Skeletal muscle tissue (tissue), 4 donors: ENCODE measurements around the gene CYLD. TPM values are rescaled to one million over a fixed set of nuclear protein-coding genes. Genes with fewer than 3 reads are reported as not detected.

Experiments used
- H3K27ac ChIP-seq: one replicate; pipeline ENCODE4 v1.7.0; 2013; ENCODE audit warnings: mild to moderate bottlenecking, low read depth, low read length, inconsistent platforms
- H3K27me3 ChIP-seq, 3 donors: one replicate each; pipeline ENCODE4 v1.7.0; 2013; ENCODE audit warnings: low read length in 3 of 3; ENCODE audit not compliant: control insufficient read depth in 3 of 3, insufficient read depth in 3 of 3
- H3K36me3 ChIP-seq, 3 donors: one replicate each; pipeline ENCODE4 v1.7.0; 2013; ENCODE audit warnings: low read length in 3 of 3; ENCODE audit not compliant: control insufficient read depth in 3 of 3, insufficient read depth in 3 of 3
- H3K4me1 ChIP-seq, 3 donors: one replicate each; pipeline ENCODE4 v1.7.0; 2013; ENCODE audit warnings: low read length in 3 of 3, mild to moderate bottlenecking in 3 of 3; ENCODE audit not compliant: control insufficient read depth in 3 of 3, insufficient read depth in 3 of 3
- H3K4me3 ChIP-seq, 3 donors: one replicate each; pipeline ENCODE4 v1.7.0; 2013; ENCODE audit warnings: low read length in 3 of 3
- H3K9ac ChIP-seq, 3 donors: one replicate each; pipeline ENCODE4 v1.7.0; 2013; ENCODE audit warnings: low read length in 3 of 3, mild to moderate bottlenecking in 3 of 3, moderate library complexity in 2 of 3, low read depth in 1 of 3
- H3K9me3 ChIP-seq, 3 donors: one replicate each; pipeline ENCODE4 v1.7.0; 2013; ENCODE audit warnings: low read length in 3 of 3; ENCODE audit not compliant: control insufficient read depth in 3 of 3
- total RNA-seq: library from RNA; depleted of rRNA; stranded (reverse); fragments of >200 nt; gene quantifications from one replicate; pipeline ENCODE4 v1.2.3, GENCODE V29; 2014
- donor health status: Osteomylitis.

Gene CYLD
- total RNA-seq, 1 donor from 2014 or later = 32.4 TPM

GRCh38 chr16:50812046-50812445, 70.2 kb downstream of the CYLD start:
- peaks cover 0 to 2% (median 0%) of the 10 kb centered on the region in 3 donors for H3K27me3 ChIP-seq
- no peak overlapping the region for H3K4me3 ChIP-seq
- H3K4me1 ChIP-seq = no peaks in the 10 kb centered on the region
- no peak overlapping the region for H3K9ac ChIP-seq
- no peaks in the 10 kb centered on the region for H3K9me3 ChIP-seq
- no peaks in the 10 kb centered on the region for H3K36me3 ChIP-seq
- H3K27ac ChIP-seq = no peak overlapping the region

GRCh38 chr16:50812876-50813466, 71.1 kb downstream of the CYLD start:
- Histone ChIP-seq H3K4me1 (no peaks in the 10 kb centered on the region), H3K27me3 (peaks cover 0 to 2% (median 0%) of the 10 kb centered on the region in 3 donors), H3K27ac (no peak overlapping the region), H3K9ac (no peak overlapping the region), H3K36me3 (no peaks in the 10 kb centered on the region), H3K4me3 (no peak overlapping the region), H3K9me3 (no peaks in the 10 kb centered on the region)

GRCh38 chr16:50814052-50814451, 72.2 kb downstream of the CYLD start:
- Histone ChIP-seq H3K4me3 (no peak overlapping the region), H3K36me3 (no peaks in the 10 kb centered on the region), H3K9ac (no peak overlapping the region), H3K4me1 (no peaks in the 10 kb centered on the region), H3K9me3 (no peaks in the 10 kb centered on the region), H3K27me3 (peaks cover 0 to 2% (median 0%) of the 10 kb centered on the region in 3 donors), H3K27ac (no peak overlapping the region)

- H3K27ac ChIP-seq = no peak overlapping the region
- peaks cover 0 to 2% (median 0%) of the 10 kb centered on the region in 3 donors for H3K27me3 ChIP-seq
- H3K9ac ChIP-seq = no peak overlapping the region
- no peak overlapping the region for H3K4me3 ChIP-seq
- no peaks in the 10 kb centered on the region for H3K4me1 ChIP-seq
- H3K36me3 ChIP-seq = no peaks in the 10 kb centered on the region
- no peaks in the 10 kb centered on the region for H3K9me3 ChIP-seq
Observed at GRCh38 chr16:50814541-50814940, 72.7 kb downstream of the CYLD start.

- Histone ChIP-seq H3K9me3 (no peaks in the 10 kb centered on the region), H3K36me3 (no peaks in the 10 kb centered on the region), H3K9ac (no peak overlapping the region), H3K27ac (no peak overlapping the region), H3K4me3 (no peak overlapping the region), H3K4me1 (no peaks in the 10 kb centered on the region), H3K27me3 (peaks cover 0 to 2% (median 0%) of the 10 kb centered on the region in 3 donors)
Observed at GRCh38 chr16:50815382-50815781, 73.5 kb downstream of the CYLD start.

GRCh38 chr16:50816901-50817555, 75.1 kb downstream of the CYLD start:
- no peak overlapping the region for H3K9ac ChIP-seq
- H3K27ac ChIP-seq = no peak overlapping the region
- H3K27me3 ChIP-seq = peaks cover 0 to 2% (median 2%) of the 10 kb centered on the region in 3 donors
- H3K9me3 ChIP-seq = no peaks in the 10 kb centered on the region
- no peaks in the 10 kb centered on the region for H3K4me1 ChIP-seq
- no peaks in the 10 kb centered on the region for H3K36me3 ChIP-seq
- no peak overlapping the region for H3K4me3 ChIP-seq

GRCh38 chr16:50818380-50818779, 76.5 kb downstream of the CYLD start:
- no peaks in the 10 kb centered on the region for H3K36me3 ChIP-seq
- no peaks in the 10 kb centered on the region for H3K4me1 ChIP-seq
- H3K9me3 ChIP-seq = no peaks in the 10 kb centered on the region
- no peak overlapping the region for H3K9ac ChIP-seq
- H3K27me3 ChIP-seq = peaks cover 0 to 2% (median 2%) of the 10 kb centered on the region in 3 donors
- no peak overlapping the region for H3K27ac ChIP-seq
- no peak overlapping the region for H3K4me3 ChIP-seq

GRCh38 chr16:50819706-50820105, 77.8 kb downstream of the CYLD start:
- Histone ChIP-seq H3K9ac (no peak overlapping the region), H3K4me1 (no peaks in the 10 kb centered on the region), H3K36me3 (no peaks in the 10 kb centered on the region), H3K27ac (no peak overlapping the region), H3K9me3 (no peaks in the 10 kb centered on the region), H3K27me3 (peaks cover 0 to 2% (median 2%) of the 10 kb centered on the region in 3 donors), H3K4me3 (no peak overlapping the region)

GRCh38 chr16:50820225-50820624, 78.3 kb downstream of the CYLD start:
- Histone ChIP-seq H3K4me3 (no peak overlapping the region), H3K9me3 (no peaks in the 10 kb centered on the region), H3K27ac (no peak overlapping the region), H3K4me1 (no peaks in the 10 kb centered on the region), H3K36me3 (no peaks in the 10 kb centered on the region), H3K9ac (no peak overlapping the region), H3K27me3 (peaks cover 0 to 2% (median 2%) of the 10 kb centered on the region in 3 donors)

GRCh38 chr16:50821586-50821985, 79.7 kb downstream of the CYLD start:
- Histone ChIP-seq H3K9me3 (no peaks in the 10 kb centered on the region), H3K27ac (no peak overlapping the region), H3K4me3 (no peak overlapping the region), H3K27me3 (peaks cover 0 to 2% (median 0%) of the 10 kb centered on the region in 3 donors), H3K9ac (no peak overlapping the region), H3K36me3 (no peaks in the 10 kb centered on the region), H3K4me1 (no peaks in the 10 kb centered on the region)
